ENCODE measurements around the gene DAZAP1.

DAZAP1 gene

DNA sequence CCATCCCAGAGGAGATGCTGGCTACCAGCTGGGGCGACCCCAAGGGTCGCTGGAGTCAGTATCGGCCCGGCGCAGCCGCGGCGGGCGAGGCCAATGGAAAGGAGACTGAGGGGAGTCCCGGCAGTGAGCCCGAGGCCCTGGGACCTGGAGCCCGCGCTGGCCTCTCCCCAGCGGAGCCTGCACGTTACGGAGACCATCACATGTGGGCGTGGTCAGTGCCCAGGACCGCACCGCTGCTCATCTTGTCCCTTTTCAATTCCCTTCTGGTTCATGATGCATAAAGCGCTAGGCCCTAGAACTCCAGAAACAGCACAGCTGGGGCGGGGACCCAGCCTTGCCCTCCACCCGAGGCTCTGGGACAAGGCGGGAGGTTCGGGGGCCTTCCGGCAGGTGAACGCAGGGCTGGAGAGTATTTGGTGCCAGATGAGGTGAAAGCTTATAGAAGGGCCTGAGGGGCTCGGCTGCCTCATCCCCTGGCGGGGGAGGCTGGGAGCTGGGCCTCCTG is 63.7 kb downstream of the DAZAP1 start:
- Histone ChIP-seq H3K36me3 (ENCODE audit: control insufficient read depth, insufficient read depth, low read length) (no peaks in the 10 kb centered on the region), H3K27ac (ENCODE audit: low read depth, low read length) (no peak overlapping the region), H3K4me3 (ENCODE audit: low read length) (no peak overlapping the region), H2BK120ac (ENCODE audit: low read depth, low read length) (no peak overlapping the region), H4K8ac (ENCODE audit: low read depth, low read length) (no peak overlapping the region), H3K18ac (ENCODE audit: low read length) (no peak overlapping the region), H3K79me2 (ENCODE audit: control insufficient read depth, insufficient read depth, low read length) (no peaks in the 10 kb centered on the region), H2AK5ac (ENCODE audit: low read length) (no peak overlapping the region), H3K27me3 (ENCODE audit: insufficient read depth, low read length, poor library complexity) (peaks cover 40% of the 10 kb centered on the region), H3K56ac (ENCODE audit: low read length) (no peak overlapping the region), H2BK15ac (replicated peaks; ENCODE audit: low read depth) (no peak overlapping the region), H3K4me1 (ENCODE audit: control insufficient read depth, low read depth, low read length) (peaks cover 3% of the 10 kb centered on the region), H3K79me1 (ENCODE audit: low read length) (no peaks in the 10 kb centered on the region), H3K9ac (ENCODE audit: low read length) (no peak overlapping the region), H3K4me2 (ENCODE audit: low read length) (peak overlapping the region; percentile 48), H3K23ac (ENCODE audit: low read length) (no peak overlapping the region), H2BK5ac (ENCODE audit: low read length) (no peak overlapping the region), H3K4ac (ENCODE audit: low read depth, low read length) (no peak overlapping the region), H4K5ac (ENCODE audit: low read length) (no peak overlapping the region)
- peak; percentile 66 for DNase-seq
- WGBS (ENCODE audit: extremely low coverage, insufficient coverage, low lambda C conversion rate) = no CpG with 5 or more reads among the region's 28 CpGs

DNA sequence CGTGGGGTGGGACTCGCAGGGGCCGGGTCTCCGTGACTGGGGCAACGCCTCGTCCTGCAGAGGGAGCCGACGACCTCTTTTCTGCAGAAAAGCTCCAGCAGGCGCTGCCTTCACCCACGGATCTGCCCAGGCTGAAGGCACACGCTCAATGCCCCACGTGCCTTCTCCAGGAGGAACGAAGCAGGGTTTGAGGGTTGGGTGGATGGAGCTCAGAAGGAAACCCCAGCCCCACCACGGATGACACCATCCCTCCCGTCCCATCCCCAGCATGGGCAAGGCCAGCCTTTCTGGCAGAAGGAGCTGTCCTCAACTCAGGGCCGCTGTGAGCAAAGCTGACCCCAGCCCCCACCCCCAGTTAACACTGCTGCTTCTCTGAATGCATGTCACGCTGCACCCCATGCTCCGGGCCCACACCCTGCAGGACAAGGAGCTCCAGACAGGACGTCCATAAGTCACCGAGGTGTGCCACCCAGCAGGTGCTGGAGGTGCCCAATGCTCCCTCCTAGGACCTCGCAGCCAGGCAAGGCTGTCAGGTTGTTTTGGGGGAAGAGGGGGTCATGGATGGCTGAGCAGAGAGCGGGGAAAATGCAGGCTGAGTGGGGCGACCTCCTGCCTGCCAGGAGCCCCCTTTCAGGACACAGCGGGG is 64.3 kb downstream of the DAZAP1 start:
- Histone ChIP-seq H3K79me2 (ENCODE audit: control insufficient read depth, insufficient read depth, low read length) (no peaks in the 10 kb centered on the region), H3K4me2 (ENCODE audit: low read length) (no peak overlapping the region), H3K4me1 (ENCODE audit: control insufficient read depth, low read depth, low read length) (peaks cover 3% of the 10 kb centered on the region), H3K18ac (ENCODE audit: low read length) (no peak overlapping the region), H3K23ac (ENCODE audit: low read length) (no peak overlapping the region), H3K56ac (ENCODE audit: low read length) (no peak overlapping the region), H2BK5ac (ENCODE audit: low read length) (no peak overlapping the region), H3K79me1 (ENCODE audit: low read length) (no peaks in the 10 kb centered on the region), H3K27ac (ENCODE audit: low read depth, low read length) (no peak overlapping the region), H2AK5ac (ENCODE audit: low read length) (no peak overlapping the region), H3K27me3 (ENCODE audit: insufficient read depth, low read length, poor library complexity) (peaks cover 34% of the 10 kb centered on the region), H4K8ac (ENCODE audit: low read depth, low read length) (no peak overlapping the region), H4K5ac (ENCODE audit: low read length) (no peak overlapping the region), H3K36me3 (ENCODE audit: control insufficient read depth, insufficient read depth, low read length) (no peaks in the 10 kb centered on the region), H2BK120ac (ENCODE audit: low read depth, low read length) (no peak overlapping the region), H3K4ac (ENCODE audit: low read depth, low read length) (no peak overlapping the region), H3K9ac (ENCODE audit: low read length) (no peak overlapping the region), H3K4me3 (ENCODE audit: low read length) (no peak overlapping the region), H2BK15ac (replicated peaks; ENCODE audit: low read depth) (no peak overlapping the region)
- no peak for DNase-seq
- WGBS (ENCODE audit: extremely low coverage, insufficient coverage, low lambda C conversion rate) = no CpG with 5 or more reads among the region's 24 CpGs

DNA sequence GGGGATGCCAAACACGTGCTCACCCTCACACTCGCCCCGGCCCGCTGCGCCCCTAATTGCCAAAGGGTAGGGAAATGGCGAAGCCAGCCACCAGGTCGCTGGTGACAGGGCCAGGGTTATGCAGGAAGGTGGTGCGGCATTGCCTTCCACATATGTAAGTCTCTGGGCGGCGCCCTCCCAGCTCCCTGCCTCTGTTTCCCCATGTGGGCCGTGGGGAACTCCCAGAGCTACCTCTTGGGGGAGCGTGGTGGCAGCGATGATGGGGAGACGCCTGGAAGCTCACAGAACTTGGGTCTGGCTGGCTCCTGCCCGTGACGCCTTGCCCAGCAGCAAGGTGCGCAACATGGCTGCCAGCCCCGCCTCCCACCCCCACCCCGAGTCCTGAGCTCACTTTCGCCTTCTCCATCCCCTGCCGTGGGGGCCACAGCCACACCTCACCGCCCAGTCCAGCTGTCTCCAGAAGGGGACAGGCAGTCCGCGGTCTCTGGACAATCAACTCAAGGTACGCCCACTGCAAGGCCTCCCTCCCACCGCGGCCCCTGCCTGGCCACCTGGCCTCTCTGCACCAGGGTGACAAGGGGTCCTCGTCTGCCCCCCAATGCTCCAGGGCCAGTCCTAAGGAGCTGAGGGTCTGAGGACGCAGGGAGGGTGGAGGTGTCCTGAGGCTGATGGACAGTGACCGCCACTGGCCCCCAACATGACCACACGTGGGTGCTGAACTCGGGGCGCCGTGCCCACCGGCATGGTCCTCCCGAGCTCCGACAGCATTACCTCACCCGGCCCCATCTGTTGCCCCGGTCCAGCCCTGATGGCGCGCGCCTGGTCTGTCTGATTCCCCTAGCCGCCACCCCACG is 65.1 kb downstream of the DAZAP1 start:
- no peak overlapping the region for H2BK15ac ChIP-seq (replicated peaks; ENCODE audit: low read depth)
- no peak overlapping the region for H3K4me2 ChIP-seq (ENCODE audit: low read length)
- no peaks in the 10 kb centered on the region for H3K79me2 ChIP-seq (ENCODE audit: control insufficient read depth, insufficient read depth, low read length)
- no CpG with 5 or more reads among the region's 44 CpGs for WGBS (ENCODE audit: extremely low coverage, insufficient coverage, low lambda C conversion rate)
- H3K36me3 ChIP-seq (ENCODE audit: control insufficient read depth, insufficient read depth, low read length) = no peaks in the 10 kb centered on the region
- no peak overlapping the region for H3K4ac ChIP-seq (ENCODE audit: low read depth, low read length)
- no peak overlapping the region for H2AK5ac ChIP-seq (ENCODE audit: low read length)
- H3K27me3 ChIP-seq (ENCODE audit: insufficient read depth, low read length, poor library complexity) = peaks cover 26% of the 10 kb centered on the region
- no peak overlapping the region for H3K4me3 ChIP-seq (ENCODE audit: low read length)
- no peak overlapping the region for H3K18ac ChIP-seq (ENCODE audit: low read length)
- no peak overlapping the region for H2BK120ac ChIP-seq (ENCODE audit: low read depth, low read length)
- peaks cover 3% of the 10 kb centered on the region for H3K79me1 ChIP-seq (ENCODE audit: low read length)
- H4K8ac ChIP-seq (ENCODE audit: low read depth, low read length) = no peak overlapping the region
- H3K27ac ChIP-seq (ENCODE audit: low read depth, low read length) = no peak overlapping the region
- no peak overlapping the region for H3K9ac ChIP-seq (ENCODE audit: low read length)
- H2BK5ac ChIP-seq (ENCODE audit: low read length) = no peak overlapping the region
- H3K4me1 ChIP-seq (ENCODE audit: control insufficient read depth, low read depth, low read length) = peaks cover 3% of the 10 kb centered on the region
- H3K23ac ChIP-seq (ENCODE audit: low read length) = no peak overlapping the region
- no peak overlapping the region for H3K56ac ChIP-seq (ENCODE audit: low read length)
- H4K5ac ChIP-seq (ENCODE audit: low read length) = no peak overlapping the region
- no peak for DNase-seq

DNA sequence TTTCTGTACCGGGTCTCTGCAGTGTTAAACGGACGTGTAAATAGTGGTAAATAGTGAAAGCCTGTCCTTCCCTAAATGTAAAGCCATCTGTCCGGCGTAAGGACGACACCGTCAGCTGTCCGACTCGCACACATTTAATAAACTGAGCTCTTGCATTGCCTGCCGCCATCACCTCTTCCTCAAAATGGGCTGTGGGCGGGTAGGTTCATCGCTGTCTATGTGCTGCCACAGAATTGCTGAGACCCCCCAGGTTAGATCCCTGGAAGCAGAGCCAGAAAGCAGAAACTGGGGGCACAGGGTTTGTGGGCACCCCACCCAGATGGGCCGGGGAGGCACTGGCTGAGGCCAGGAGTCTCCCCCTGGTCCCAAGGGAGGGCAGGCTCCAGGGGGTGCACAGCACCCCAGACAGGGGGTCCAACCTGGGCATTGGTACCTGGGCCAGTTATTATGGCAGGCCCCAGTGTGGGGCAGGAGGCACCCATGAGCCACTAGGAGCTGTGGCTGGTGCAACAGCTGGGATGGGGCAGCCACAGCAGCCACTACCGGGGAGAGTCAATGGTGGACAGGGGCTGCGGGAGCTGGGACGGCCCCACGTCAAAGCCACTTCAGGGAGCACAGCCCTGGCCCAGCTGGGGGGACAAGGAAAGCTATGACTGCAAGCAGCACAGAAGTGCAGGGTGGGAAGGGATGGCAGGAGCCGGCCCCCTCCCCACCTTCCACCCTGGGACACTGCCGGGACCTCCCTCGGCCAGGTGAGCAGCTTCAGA is 65.9 kb downstream of the DAZAP1 start:
- Histone ChIP-seq H3K79me1 (ENCODE audit: low read length) (peaks cover 3% of the 10 kb centered on the region), H2BK120ac (ENCODE audit: low read depth, low read length) (no peak overlapping the region), H3K36me3 (ENCODE audit: control insufficient read depth, insufficient read depth, low read length) (no peaks in the 10 kb centered on the region), H3K27me3 (ENCODE audit: insufficient read depth, low read length, poor library complexity) (peaks cover 18% of the 10 kb centered on the region), H2BK15ac (replicated peaks; ENCODE audit: low read depth) (no peak overlapping the region), H2AK5ac (ENCODE audit: low read length) (no peak overlapping the region), H3K4ac (ENCODE audit: low read depth, low read length) (no peak overlapping the region), H3K4me1 (ENCODE audit: control insufficient read depth, low read depth, low read length) (peaks cover 3% of the 10 kb centered on the region), H3K9ac (ENCODE audit: low read length) (no peak overlapping the region), H3K4me3 (ENCODE audit: low read length) (no peak overlapping the region), H2BK5ac (ENCODE audit: low read length) (no peak overlapping the region), H3K56ac (ENCODE audit: low read length) (no peak overlapping the region), H3K18ac (ENCODE audit: low read length) (no peak overlapping the region), H3K4me2 (ENCODE audit: low read length) (no peak overlapping the region), H4K8ac (ENCODE audit: low read depth, low read length) (no peak overlapping the region), H3K79me2 (ENCODE audit: control insufficient read depth, insufficient read depth, low read length) (no peaks in the 10 kb centered on the region), H4K5ac (ENCODE audit: low read length) (no peak overlapping the region), H3K23ac (ENCODE audit: low read length) (no peak overlapping the region), H3K27ac (ENCODE audit: low read depth, low read length) (no peak overlapping the region)
- no CpG with 5 or more reads among the region's 20 CpGs for WGBS (ENCODE audit: extremely low coverage, insufficient coverage, low lambda C conversion rate)
- no peak for DNase-seq

DNA sequence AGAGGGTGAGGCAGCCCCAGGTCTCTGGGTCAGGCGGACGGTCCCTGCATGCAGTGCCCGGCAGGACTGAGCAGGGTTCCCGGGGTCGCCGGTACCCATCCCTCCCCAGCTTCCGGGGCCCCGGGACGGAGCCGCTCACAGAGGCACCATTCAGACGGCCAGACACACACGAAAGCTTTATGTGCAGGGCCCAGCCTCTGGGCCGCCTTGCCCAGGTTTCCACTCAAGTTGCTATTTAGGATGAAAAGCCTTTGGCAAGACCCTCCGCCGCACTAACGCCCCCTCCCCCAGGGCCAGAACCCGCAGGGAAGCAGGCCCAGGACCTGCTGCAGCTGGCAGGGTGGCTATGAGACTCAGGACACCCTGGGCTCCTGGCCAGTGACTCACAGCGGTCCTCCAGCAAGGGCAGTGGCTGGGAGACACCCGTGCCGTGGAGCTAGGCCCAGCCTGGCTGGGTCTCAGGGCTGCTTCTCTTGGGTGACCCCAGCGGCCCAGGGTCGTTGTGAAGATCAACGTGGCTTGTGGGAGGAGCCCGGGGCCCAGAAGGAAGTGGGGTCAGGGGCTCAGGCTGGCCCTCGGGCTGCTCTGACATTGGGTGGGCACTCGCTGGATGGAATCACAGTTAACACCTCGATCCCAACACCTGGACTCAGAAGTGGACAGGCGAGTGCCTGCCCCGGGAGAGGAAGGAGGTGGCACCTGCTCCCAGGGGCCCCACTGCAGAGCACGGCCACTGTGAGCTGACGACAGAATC is 66.8 kb downstream of the DAZAP1 start:
- no peak overlapping the region for H3K56ac ChIP-seq (ENCODE audit: low read length)
- no peak overlapping the region for H2AK5ac ChIP-seq (ENCODE audit: low read length)
- H3K18ac ChIP-seq (ENCODE audit: low read length) = no peak overlapping the region
- peaks cover 3% of the 10 kb centered on the region for H3K4me1 ChIP-seq (ENCODE audit: control insufficient read depth, low read depth, low read length)
- H3K23ac ChIP-seq (ENCODE audit: low read length) = no peak overlapping the region
- H2BK15ac ChIP-seq (replicated peaks; ENCODE audit: low read depth) = no peak overlapping the region
- H3K27ac ChIP-seq (ENCODE audit: low read depth, low read length) = no peak overlapping the region
- no peak overlapping the region for H2BK5ac ChIP-seq (ENCODE audit: low read length)
- WGBS (ENCODE audit: extremely low coverage, insufficient coverage, low lambda C conversion rate) = no CpG with 5 or more reads among the region's 31 CpGs
- H3K4me3 ChIP-seq (ENCODE audit: low read length) = no peak overlapping the region
- no peak overlapping the region for H2BK120ac ChIP-seq (ENCODE audit: low read depth, low read length)
- no peak overlapping the region for H3K4me2 ChIP-seq (ENCODE audit: low read length)
- H4K8ac ChIP-seq (ENCODE audit: low read depth, low read length) = no peak overlapping the region
- H4K5ac ChIP-seq (ENCODE audit: low read length) = no peak overlapping the region
- H3K36me3 ChIP-seq (ENCODE audit: control insufficient read depth, insufficient read depth, low read length) = no peaks in the 10 kb centered on the region
- DNase-seq = no peak
- peaks cover 6% of the 10 kb centered on the region for H3K79me1 ChIP-seq (ENCODE audit: low read length)
- H3K27me3 ChIP-seq (ENCODE audit: insufficient read depth, low read length, poor library complexity) = peaks cover 9% of the 10 kb centered on the region
- H3K9ac ChIP-seq (ENCODE audit: low read length) = no peak overlapping the region
- H3K4ac ChIP-seq (ENCODE audit: low read depth, low read length) = no peak overlapping the region
- peaks cover 2% of the 10 kb centered on the region for H3K79me2 ChIP-seq (ENCODE audit: control insufficient read depth, insufficient read depth, low read length)

Measured in mesendoderm (in vitro differentiated cells).